HepG2 (cell line): Measurements from ENCODE around the gene PLA2G4B. TPM values are rescaled to one million over a fixed set of nuclear protein-coding genes. Genes with fewer than 3 reads are reported as not detected.

Experiments used
- ATAC-seq: fragments of 200-7000 bp; cut with Tn5 transposase; 3 replicates; pipeline ENCODE4 v1.9.1; 2020; ENCODE audit warnings: mild to moderate bottlenecking, moderate library complexity
- BruUV-seq: library from RNA; stranded (reverse); fragments of 400-500 nt; replicated peaks from 2 replicates; lab custom pipeline; 2021; lab: Mats Ljungman, UMichigan
- CTCF ChIA-PET: fragments of 300-600 bp; formaldehyde crosslinking; extraction: SDS; loops from one replicate; lab custom pipeline; 2021; ENCODE audit warnings: low total read pairs, inconsistent platforms, low intra/inter-chr PET ratio; lab: Yijun Ruan, JAX
- POLR2A ChIA-PET: fragments of 350-600 bp; sonication (Branson Sonifier 250); formaldehyde crosslinking; loops from one replicate; lab custom pipeline; 2020; ENCODE audit warnings: antibody characterized with exemption, inconsistent platforms; lab: Yijun Ruan, JAX
- DNase-seq: peaks from one replicate; pipeline ENCODE4 v3.0.0-alpha.2; 2015; ENCODE audit warnings: low spot score
- FAIRE-seq: peaks from 3 replicates; lab custom pipeline; 2011; peaks lifted over from hg19 to GRCh38; lab: Jason Lieb, UNC
- H2AFZ ChIP-seq: one replicate; pipeline ENCODE4 v1.6.1; 2011; ENCODE audit warnings: low read length, inconsistent platforms
- H3K27ac ChIP-seq: fragments of 300-600 bp; 3 replicates; pipeline ENCODE4 v1.8.0; 2011; ENCODE audit warnings: mixed run types, mild to moderate bottlenecking, mixed read lengths, low read length, inconsistent platforms; ENCODE audit not compliant: insufficient read depth; ENCODE audit errors: extremely low read length
- H3K27me3 ChIP-seq, 2 experiments: fragments of 200-600 bp in 1 of 2; 2 replicates in 1 of 2; 3 replicates in 1 of 2; pipeline versions ENCODE4 v1.6.0 to v1.8.0; 2011; ENCODE audit warnings: low read length in 2 of 2, mild to moderate bottlenecking in 2 of 2, moderate library complexity in 2 of 2, inconsistent platforms in 1 of 2; ENCODE audit not compliant: insufficient read depth in 2 of 2, control insufficient read depth in 1 of 2
- H3K36me3 ChIP-seq, 2 experiments: fragments of 200-600 bp in 1 of 2; replicated peaks in 1 of 2; 2 replicates in 1 of 2; 3 replicates in 1 of 2; pipeline versions ENCODE4 v1.5.1 to v1.8.0; 2011; ENCODE audit warnings: low read length in 2 of 2, inconsistent platforms in 1 of 2; ENCODE audit not compliant: insufficient read depth in 2 of 2, control insufficient read depth in 1 of 2
- H3K4me1 ChIP-seq: 2 replicates; pipeline ENCODE4 v1.5.1; 2012; ENCODE audit warnings: low read length, inconsistent platforms; ENCODE audit not compliant: insufficient read depth
- H3K4me2 ChIP-seq: 2 replicates; pipeline ENCODE4 v1.6.0; 2011; ENCODE audit warnings: low read depth, low read length, inconsistent platforms
- H3K4me3 ChIP-seq, 3 experiments: fragments of 200-600 bp in 1 of 3; sonication (generic), shearing (Covaris generic) in 1 of 3; replicated peaks in 1 of 3; 2 replicates each; pipeline ENCODE4 v1.5.1; 2011 to 2016; ENCODE audit warnings: low read length in 3 of 3, inconsistent platforms in 2 of 3, low read depth in 2 of 3, mild to moderate bottlenecking in 2 of 3, control low read depth in 1 of 3, mixed read lengths in 1 of 3; ENCODE audit not compliant: insufficient read depth in 1 of 3
- H3K79me2 ChIP-seq: one replicate; pipeline ENCODE4 v1.6.1; 2011; ENCODE audit warnings: low read length, inconsistent platforms; ENCODE audit not compliant: insufficient read depth
- H3K9ac ChIP-seq: 2 replicates; pipeline ENCODE4 v1.6.0; 2011; ENCODE audit warnings: mild to moderate bottlenecking, low read depth, low read length, inconsistent platforms; ENCODE audit not compliant: insufficient read depth
- H3K9me3 ChIP-seq: 2 replicates; pipeline ENCODE4 v1.5.1; 2012; ENCODE audit warnings: mild to moderate bottlenecking, low read length
- H4K20me1 ChIP-seq: 2 replicates; pipeline ENCODE4 v1.6.0; 2011; ENCODE audit warnings: inconsistent platforms, mild to moderate bottlenecking, low read length, moderate library complexity; ENCODE audit not compliant: insufficient read depth
- AGO2 ChIP-seq: fragments of 200-400 bp; formaldehyde crosslinking; optimal IDR thresholded peaks from 2 replicates; pipeline ENCODE3; 2017; ENCODE audit warnings: mild to moderate bottlenecking, low read depth, low read length, moderate library complexity
- HDAC6 ChIP-seq: fragments of 200-600 bp; sonication (generic); IDR thresholded peaks from 2 replicates; pipeline ENCODE4 v1.7.0; 2017; ENCODE audit warnings: mild to moderate bottlenecking, antibody characterized with exemption, low read length, low read depth
- IKZF1 ChIP-seq: fragments of 450-650 bp; IDR thresholded peaks from 2 replicates; pipeline ENCODE4 v1.7.1; 2016
- MXI1 ChIP-seq: IDR thresholded peaks from 3 replicates; pipeline ENCODE4 v1.6.1; 2012; ENCODE audit warnings: low read depth, low read length, inconsistent platforms, borderline replicate concordance
- NFATC3 ChIP-seq: sonication (generic); formaldehyde crosslinking; IDR thresholded peaks from 2 replicates; pipeline ENCODE4 v1.5.1; 2020; ENCODE audit warnings: mild to moderate bottlenecking, missing genetic modification reagents
- TBP ChIP-seq: sonication (generic); formaldehyde crosslinking; IDR thresholded peaks from 2 replicates; pipeline ENCODE4 v1.5.0; 2020; ENCODE audit warnings: missing genetic modification reagents
- ZNF34 ChIP-seq: sonication (generic); formaldehyde crosslinking; IDR thresholded peaks from 2 replicates; pipeline ENCODE4 v1.4.0; 2020; ENCODE audit warnings: mild to moderate bottlenecking, missing genetic modification reagents, borderline replicate concordance
- WGBS: methylation state at CpG from one replicate; pipeline ENCODE4 v1.1.6; 2017; ENCODE audit warnings: low lambda C conversion rate; 5-methylcytosine and 5-hydroxymethylcytosine counted together
- in situ Hi-C: cut with HindIII; loops from 2 replicates; pipeline ENCODE4 v1.10.0; 2017; ENCODE audit warnings: low pct_unique_long_range_greater_than_20kb; ENCODE audit not compliant: extremely low pct_ligation_motif_present
- intact Hi-C: fragments of 100-400 bp; cut with micrococcal nuclease; formaldehyde crosslinking; loops from one replicate; pipeline ENCODE4 v1.10.0; 2022; ENCODE audit not compliant: unreplicated experiment
- polyA plus RNA-seq, 8 experiments: library from polyadenylated mRNA; depleted of rRNA in 3 of 8; stranded (reverse) in 7 of 8; unstranded in 1 of 8; fragments of >200 nt; fragmentation: Illumina TruSeq in 4 of 8; extraction: Trizol in 4 of 8; gene quantifications; 2 replicates each; pipeline versions ENCODE4 v1.2.1 to v1.2.3, GENCODE V29; 2011 to 2016; ENCODE audit warnings: low read depth in 4 of 8, missing spikeins in 1 of 8, mixed read lengths in 1 of 8; ENCODE audit not compliant: insufficient read depth in 1 of 8
- total RNA-seq, 5 experiments: library from RNA; depleted of rRNA; stranded (reverse); fragments of >200 nt; fragmentation: Illumina TruSeq; extraction: Trizol; gene quantifications; 2 replicates each; pipeline ENCODE4 v1.2.3, GENCODE V29; 2016; ENCODE audit warnings: low read depth in 1 of 5
- TF ChIP-seq, protein P1 (sequence below), 2 experiments: IDR thresholded peaks; 2 replicates each; pipeline ENCODE4 v1.6.1; 2011 to 2012; ENCODE audit warnings: low read length in 2 of 2, borderline replicate concordance in 1 of 2, low read depth in 1 of 2, mild to moderate bottlenecking in 1 of 2, moderate library complexity in 1 of 2
- TF ChIP-seq, protein P2 (sequence below): sonication (generic); formaldehyde crosslinking; IDR thresholded peaks from 2 replicates; pipeline ENCODE4 v1.9.0; 2022; ENCODE audit warnings: missing genetic modification reagents, mild to moderate bottlenecking, borderline replicate concordance
- TF ChIP-seq, protein P3 (sequence below): sonication (generic); formaldehyde crosslinking; IDR thresholded peaks from 2 replicates; pipeline ENCODE4 v1.4.0; 2020; ENCODE audit warnings: missing genetic modification reagents, borderline replicate concordance

PLA2G4B gene
- total and polyA plus RNA-seq, 2 of the 13 experiments (the other 11 are each of a cell fraction or from before 2014, with no cell fraction given) = 5.1 to 8.0 TPM

DNA sequence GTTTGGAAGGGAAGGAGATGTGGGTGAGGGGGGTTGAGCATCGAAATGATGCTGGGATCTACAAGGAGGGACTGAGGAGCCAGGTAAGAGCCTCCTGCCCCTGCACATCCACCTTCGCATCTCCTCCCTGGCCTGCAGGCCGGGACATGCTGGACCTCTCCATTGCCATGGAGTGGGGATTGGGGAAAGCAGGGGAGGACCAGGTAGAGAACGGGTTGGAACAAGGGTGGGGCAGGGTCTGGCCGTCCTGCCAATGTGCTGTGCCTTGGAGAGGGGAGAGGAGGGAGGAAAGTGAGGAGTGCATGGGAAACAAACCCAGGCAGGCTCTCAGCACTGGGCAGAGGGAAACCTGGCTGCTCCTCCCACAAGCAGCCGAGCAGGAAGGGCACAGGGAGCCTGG is 10.6 kb downstream of the PLA2G4B start:
- no peaks in the 10 kb centered on the region for H3K79me2 ChIP-seq
- in situ Hi-C loops (no loop called here), intact Hi-C loops (no loop called here)
- H3K27me3 ChIP-seq = peaks cover 0 to 4% of the 10 kb centered on the region in 2 experiments; a peak in 3 of 5 replicates
- no peaks in the 10 kb centered on the region for H3K9me3 ChIP-seq
- no peak overlapping the region for H3K4me3 ChIP-seq
- no peak overlapping the region for H3K4me2 ChIP-seq
- H3K27ac ChIP-seq = no peak overlapping the region
- H4K20me1 ChIP-seq = no peaks in the 10 kb centered on the region; the same call in 1 of the 2 replicates
- H3K9ac ChIP-seq = no peak overlapping the region
- TF ChIP-seq ZNF34 (CRISPR knock-in tag) = no peak
- peak; percentile 16 for TF ChIP-seq AGO2
- TF ChIP-seq HDAC6 = no peak
- TF ChIP-seq, all 625 proteins: peak for 1
- BruUV-seq = TSS peak; percentile 39
- no peak for DNase-seq
- CTCF ChIA-PET = no interaction called here
- H3K4me1 ChIP-seq = no peaks in the 10 kb centered on the region
- WGBS = 70% methylated on average over 6 of the region's 6 CpGs
- H3K36me3 ChIP-seq = peaks cover 3 to 5% of the 10 kb centered on the region in 2 experiments; a peak in 1 of 5 replicates
- POLR2A ChIA-PET = no interaction called here
- H2AFZ ChIP-seq = no peak overlapping the region
- ATAC-seq = no peak
- FAIRE-seq = no peak

DNA sequence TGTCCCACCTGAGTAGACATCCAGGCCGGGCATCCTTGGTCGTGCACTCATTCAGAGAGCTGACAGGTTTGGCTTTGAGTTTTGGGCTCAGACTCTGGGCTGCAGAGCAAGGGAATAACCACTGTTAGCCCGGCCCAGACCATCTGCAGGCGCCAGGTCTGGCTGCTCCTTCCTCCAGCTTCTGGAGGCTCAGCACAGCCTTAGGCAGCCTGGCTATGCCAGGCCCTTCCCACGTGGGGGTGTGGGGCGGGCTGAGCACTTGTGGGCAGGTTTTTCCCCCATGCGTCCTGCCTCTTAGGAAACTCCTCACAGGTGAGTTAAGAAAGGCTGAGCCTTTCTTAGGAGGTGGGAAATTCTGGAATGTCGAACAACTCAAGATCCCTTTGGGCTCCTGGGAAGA is 11.2 kb downstream of the PLA2G4B start:
- no peak overlapping the region for H3K27ac ChIP-seq
- peaks cover 3 to 5% of the 10 kb centered on the region in 2 experiments; a peak in 1 of 5 replicates for H3K36me3 ChIP-seq
- H4K20me1 ChIP-seq = no peaks in the 10 kb centered on the region; the same call in 1 of the 2 replicates
- intact Hi-C loops (no loop called here), in situ Hi-C loops (no loop called here)
- H3K9ac ChIP-seq = no peak overlapping the region
- ChIA-PET POLR2A (no interaction called here), CTCF (no interaction called here)
- no peak for FAIRE-seq
- H3K27me3 ChIP-seq = peaks cover 4 to 5% of the 10 kb centered on the region in 2 experiments; a peak in 4 of 5 replicates
- no peaks in the 10 kb centered on the region for H3K79me2 ChIP-seq
- no peaks in the 10 kb centered on the region for H3K4me1 ChIP-seq
- DNase-seq = no peak
- H3K4me2 ChIP-seq = no peak overlapping the region
- no peak for ATAC-seq
- no peak overlapping the region for H3K4me3 ChIP-seq
- H3K9me3 ChIP-seq = no peaks in the 10 kb centered on the region
- WGBS = 59% methylated on average over 3 of the region's 8 CpGs
- no peak overlapping the region for H2AFZ ChIP-seq
- no TSS peak for BruUV-seq
- TF ChIP-seq, protein P1, sequence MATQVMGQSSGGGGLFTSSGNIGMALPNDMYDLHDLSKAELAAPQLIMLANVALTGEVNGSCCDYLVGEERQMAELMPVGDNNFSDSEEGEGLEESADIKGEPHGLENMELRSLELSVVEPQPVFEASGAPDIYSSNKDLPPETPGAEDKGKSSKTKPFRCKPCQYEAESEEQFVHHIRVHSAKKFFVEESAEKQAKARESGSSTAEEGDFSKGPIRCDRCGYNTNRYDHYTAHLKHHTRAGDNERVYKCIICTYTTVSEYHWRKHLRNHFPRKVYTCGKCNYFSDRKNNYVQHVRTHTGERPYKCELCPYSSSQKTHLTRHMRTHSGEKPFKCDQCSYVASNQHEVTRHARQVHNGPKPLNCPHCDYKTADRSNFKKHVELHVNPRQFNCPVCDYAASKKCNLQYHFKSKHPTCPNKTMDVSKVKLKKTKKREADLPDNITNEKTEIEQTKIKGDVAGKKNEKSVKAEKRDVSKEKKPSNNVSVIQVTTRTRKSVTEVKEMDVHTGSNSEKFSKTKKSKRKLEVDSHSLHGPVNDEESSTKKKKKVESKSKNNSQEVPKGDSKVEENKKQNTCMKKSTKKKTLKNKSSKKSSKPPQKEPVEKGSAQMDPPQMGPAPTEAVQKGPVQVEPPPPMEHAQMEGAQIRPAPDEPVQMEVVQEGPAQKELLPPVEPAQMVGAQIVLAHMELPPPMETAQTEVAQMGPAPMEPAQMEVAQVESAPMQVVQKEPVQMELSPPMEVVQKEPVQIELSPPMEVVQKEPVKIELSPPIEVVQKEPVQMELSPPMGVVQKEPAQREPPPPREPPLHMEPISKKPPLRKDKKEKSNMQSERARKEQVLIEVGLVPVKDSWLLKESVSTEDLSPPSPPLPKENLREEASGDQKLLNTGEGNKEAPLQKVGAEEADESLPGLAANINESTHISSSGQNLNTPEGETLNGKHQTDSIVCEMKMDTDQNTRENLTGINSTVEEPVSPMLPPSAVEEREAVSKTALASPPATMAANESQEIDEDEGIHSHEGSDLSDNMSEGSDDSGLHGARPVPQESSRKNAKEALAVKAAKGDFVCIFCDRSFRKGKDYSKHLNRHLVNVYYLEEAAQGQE (IDR thresholded peaks at IDR 0.05; ENCODE audit: borderline replicate concordance in 1 of 2, low read depth in 1 of 2, low read length in 2 of 2) = no peak
- peak; percentile 45 for TF ChIP-seq AGO2
- TF ChIP-seq IKZF1 = no peak
- TF ChIP-seq MXI1 = no peak
- TF ChIP-seq NFATC3 (CRISPR knock-in tag) = no peak
- TF ChIP-seq, protein P2, sequence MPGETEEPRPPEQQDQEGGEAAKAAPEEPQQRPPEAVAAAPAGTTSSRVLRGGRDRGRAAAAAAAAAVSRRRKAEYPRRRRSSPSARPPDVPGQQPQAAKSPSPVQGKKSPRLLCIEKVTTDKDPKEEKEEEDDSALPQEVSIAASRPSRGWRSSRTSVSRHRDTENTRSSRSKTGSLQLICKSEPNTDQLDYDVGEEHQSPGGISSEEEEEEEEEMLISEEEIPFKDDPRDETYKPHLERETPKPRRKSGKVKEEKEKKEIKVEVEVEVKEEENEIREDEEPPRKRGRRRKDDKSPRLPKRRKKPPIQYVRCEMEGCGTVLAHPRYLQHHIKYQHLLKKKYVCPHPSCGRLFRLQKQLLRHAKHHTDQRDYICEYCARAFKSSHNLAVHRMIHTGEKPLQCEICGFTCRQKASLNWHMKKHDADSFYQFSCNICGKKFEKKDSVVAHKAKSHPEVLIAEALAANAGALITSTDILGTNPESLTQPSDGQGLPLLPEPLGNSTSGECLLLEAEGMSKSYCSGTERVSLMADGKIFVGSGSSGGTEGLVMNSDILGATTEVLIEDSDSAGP (CRISPR knock-in tag) = 0 out of 2 replicates have a peak, but pooled peaks have one; percentile 6
- TF ChIP-seq TBP (CRISPR knock-in tag) = no peak
- TF ChIP-seq, protein P3, sequence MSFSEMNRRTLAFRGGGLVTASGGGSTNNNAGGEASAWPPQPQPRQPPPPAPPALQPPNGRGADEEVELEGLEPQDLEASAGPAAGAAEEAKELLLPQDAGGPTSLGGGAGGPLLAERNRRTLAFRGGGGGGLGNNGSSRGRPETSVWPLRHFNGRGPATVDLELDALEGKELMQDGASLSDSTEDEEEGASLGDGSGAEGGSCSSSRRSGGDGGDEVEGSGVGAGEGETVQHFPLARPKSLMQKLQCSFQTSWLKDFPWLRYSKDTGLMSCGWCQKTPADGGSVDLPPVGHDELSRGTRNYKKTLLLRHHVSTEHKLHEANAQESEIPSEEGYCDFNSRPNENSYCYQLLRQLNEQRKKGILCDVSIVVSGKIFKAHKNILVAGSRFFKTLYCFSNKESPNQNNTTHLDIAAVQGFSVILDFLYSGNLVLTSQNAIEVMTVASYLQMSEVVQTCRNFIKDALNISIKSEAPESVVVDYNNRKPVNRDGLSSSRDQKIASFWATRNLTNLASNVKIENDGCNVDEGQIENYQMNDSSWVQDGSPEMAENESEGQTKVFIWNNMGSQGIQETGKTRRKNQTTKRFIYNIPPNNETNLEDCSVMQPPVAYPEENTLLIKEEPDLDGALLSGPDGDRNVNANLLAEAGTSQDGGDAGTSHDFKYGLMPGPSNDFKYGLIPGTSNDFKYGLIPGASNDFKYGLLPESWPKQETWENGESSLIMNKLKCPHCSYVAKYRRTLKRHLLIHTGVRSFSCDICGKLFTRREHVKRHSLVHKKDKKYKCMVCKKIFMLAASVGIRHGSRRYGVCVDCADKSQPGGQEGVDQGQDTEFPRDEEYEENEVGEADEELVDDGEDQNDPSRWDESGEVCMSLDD (CRISPR knock-in tag) = no peak
